Choroid plexus epithelial cell (primary cell): Measurements from ENCODE around the gene TAS2R41.

Experiments used
- DNase-seq: peaks from one replicate; pipeline ENCODE4 v3.0.0-alpha.2; 2010; ENCODE audit warnings: low read depth
- H3K4me3 ChIP-seq: 2 replicates; pipeline ENCODE4 v1.5.1; 2011; ENCODE audit warnings: low read depth, mild to moderate bottlenecking, control low read depth, low read length, moderate library complexity
- CTCF ChIP-seq: conservative IDR thresholded peaks from 2 replicates; pipeline ENCODE4 v1.5.1; 2011; ENCODE audit warnings: low read depth, mild to moderate bottlenecking, control low read depth, inconsistent platforms, low read length, moderate library complexity

Gene TAS2R41

GRCh38 chr7:143448429-143448828 lies 29.2 kb upstream of the TAS2R41 start:
- TF ChIP-seq CTCF, result no peak
- no peak overlapping the region for H3K4me3 ChIP-seq
- no peak for DNase-seq

GRCh38 chr7:143449793-143450192 lies 27.9 kb upstream of the TAS2R41 start:
- no peak for TF ChIP-seq CTCF
- no peak overlapping the region for H3K4me3 ChIP-seq
- DNase-seq, result no peak

- H3K4me3 ChIP-seq, result no peak overlapping the region
- no peak for DNase-seq
- no peak for TF ChIP-seq CTCF
Measured at GRCh38 chr7:143451122-143451521, 26.6 kb upstream of the TAS2R41 start.

- no peak for DNase-seq
- H3K4me3 ChIP-seq, result no peak overlapping the region
- TF ChIP-seq CTCF, result no peak
Measured at GRCh38 chr7:143451746-143452145, 25.9 kb upstream of the TAS2R41 start.

- TF ChIP-seq CTCF, result no peak
- peak; percentile 16 for DNase-seq
- H3K4me3 ChIP-seq, result no peak overlapping the region
Measured at GRCh38 chr7:143452495-143452894, 25.2 kb upstream of the TAS2R41 start.

- no peak overlapping the region for H3K4me3 ChIP-seq
- DNase-seq, result no peak
- TF ChIP-seq CTCF, result no peak
Measured at GRCh38 chr7:143454091-143454680, 23.5 kb upstream of the TAS2R41 start.

- TF ChIP-seq CTCF, result no peak
- DNase-seq, result no peak
- no peak overlapping the region for H3K4me3 ChIP-seq
Measured at GRCh38 chr7:143455491-143455890, 22.2 kb upstream of the TAS2R41 start.
